GM18858 (cell line): ENCODE measurements around the gene FHL2.

Experiments
- ATAC-seq: cut with Tn5 transposase; IDR thresholded peaks from one replicate; pipeline ENCODE4 v1.9.1; 2021; ENCODE audit not compliant: unreplicated experiment

FHL2 gene

DNA sequence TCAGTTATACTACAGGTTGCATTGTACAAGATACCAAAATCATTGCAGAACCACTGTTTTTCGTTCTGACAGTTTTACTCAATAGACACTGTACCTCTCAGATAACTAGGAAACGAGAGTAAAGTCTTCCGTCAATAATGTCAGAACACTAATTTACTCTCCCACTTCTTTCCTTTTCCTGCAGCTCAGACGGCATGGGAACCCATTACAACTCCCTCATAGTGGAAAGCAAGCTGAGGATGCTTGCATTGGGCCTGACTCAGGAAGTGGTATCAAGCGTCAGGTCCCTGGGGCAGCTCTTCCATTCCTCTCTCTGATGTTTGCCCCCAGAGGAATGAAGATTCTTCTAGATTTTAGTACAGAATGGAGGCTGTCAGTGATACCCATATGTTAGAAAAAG lies 23.9 kb upstream of the FHL2 start:
- no peak for ATAC-seq

DNA sequence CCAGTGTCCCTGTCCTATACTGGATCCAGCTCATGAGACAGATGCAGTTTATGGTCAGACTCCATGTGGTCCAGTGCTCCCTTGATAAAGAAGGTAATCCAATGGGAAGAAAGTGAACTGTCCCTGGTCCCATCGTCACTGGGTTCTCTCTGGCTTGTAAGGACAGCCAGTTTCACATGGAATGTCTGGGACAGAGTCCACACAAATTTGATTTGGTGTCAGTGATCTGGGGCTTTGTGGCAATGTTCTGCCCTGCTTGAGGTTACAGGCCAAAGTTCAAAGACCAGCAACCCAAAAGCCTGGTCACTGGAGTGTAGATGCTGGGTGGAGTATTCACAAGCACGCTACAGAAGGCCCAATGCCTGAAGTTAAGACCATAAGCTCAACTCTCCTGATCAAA lies 22.2 kb upstream of the FHL2 start:
- no peak for ATAC-seq

DNA sequence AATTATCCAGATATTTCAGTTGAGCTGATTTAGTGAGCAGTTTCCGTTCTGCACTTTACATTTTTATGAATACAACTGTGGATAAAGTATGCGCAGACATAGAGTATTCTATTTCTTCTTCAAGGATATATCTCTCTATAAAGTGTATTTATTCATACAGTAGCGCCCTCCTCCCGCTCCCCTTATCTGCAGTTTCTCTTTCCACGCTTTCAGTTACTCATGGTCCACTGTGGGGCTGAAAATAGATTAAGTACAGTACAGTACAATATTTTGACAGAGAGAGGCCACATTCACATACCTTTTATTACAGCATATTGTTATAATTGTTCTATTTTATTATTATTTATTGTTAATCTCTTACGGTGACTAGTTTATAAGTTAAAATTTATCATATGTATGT lies 19.7 kb upstream of the FHL2 start:
- no peak for ATAC-seq

DNA sequence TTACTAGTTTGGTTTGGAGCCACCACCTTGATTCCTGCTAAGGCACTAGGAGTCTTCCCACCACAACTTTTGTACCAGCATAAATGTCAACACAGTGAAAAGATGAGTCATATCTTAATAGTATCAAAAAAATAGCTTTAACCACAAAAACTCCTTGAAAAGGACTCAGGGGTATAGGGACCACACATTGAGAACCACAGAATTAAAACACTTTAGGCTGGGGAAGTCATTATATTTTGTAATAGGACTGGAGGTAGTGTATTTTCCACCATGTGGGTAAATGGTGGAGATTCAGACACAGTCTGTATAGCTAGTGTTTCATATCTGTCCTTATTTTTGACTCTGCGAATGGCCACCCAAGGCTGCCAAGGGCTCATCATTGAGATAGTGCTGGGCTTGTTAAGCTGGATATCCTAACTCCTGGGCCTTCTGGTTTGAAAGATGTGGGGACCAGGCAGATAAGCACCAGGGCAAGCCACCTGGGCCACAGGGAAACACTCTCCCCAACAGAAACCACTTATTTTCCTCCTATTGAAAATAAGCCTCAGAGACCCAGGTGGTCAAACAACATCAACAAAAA lies 19.1 kb upstream of the FHL2 start:
- ATAC-seq, result no peak

DNA sequence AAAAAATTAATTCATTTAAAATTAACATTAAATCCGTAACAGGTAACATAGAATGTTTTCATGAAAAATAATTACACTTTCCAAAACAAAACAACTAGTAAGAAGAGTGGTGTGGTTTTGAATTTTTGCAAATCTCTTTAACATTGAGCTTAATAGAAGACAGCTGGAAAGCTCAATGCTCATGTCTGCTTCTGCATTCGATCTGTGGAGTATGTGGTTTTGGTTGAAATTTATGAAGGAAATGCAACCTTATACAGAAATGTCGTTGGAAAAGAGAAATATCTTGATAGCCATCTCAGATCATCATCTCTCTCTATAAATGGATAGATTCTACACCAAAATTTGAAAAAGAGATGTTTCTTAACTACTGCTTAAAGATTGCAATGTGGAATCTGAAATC lies 17.3 kb upstream of the FHL2 start:
- no peak for ATAC-seq

DNA sequence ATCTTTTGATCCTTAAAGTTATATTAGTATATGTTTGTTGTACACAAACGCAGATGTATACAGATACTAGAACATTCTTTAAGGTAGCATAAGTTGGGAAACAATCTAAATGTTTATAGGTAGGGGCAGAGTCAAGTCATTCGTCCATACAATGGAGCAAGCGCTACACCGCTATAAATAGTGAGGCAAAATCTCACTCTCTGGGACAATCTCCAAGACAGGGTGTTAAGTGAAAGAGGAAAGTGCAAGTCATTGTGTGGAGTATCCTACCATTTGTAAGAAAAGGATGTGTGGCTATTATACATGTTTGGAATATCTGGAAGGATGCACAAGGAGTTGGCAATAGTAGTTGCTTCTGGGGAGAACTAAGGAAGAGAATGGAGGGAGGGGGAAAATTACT lies 16.2 kb upstream of the FHL2 start:
- ATAC-seq, result no peak

DNA sequence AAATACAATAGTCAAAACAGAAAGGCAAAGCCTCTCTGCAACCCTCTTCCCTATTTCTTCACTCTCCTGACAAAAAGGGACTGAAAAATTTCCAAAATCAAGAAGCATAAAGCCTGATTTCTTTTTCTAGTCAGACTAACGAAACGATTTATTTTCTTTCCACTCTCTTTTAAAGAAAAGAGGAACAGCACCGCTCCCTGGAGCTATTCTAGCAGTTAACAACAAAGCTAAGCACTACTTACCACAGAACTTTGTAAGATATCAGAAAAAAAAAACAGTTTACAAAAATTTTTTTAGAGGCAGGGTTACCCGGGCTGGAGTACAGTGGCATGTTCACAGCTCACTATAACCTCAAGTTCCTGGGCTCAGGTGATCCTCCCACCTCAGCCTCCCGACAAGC lies 14.4 kb upstream of the FHL2 start:
- no peak for ATAC-seq

DNA sequence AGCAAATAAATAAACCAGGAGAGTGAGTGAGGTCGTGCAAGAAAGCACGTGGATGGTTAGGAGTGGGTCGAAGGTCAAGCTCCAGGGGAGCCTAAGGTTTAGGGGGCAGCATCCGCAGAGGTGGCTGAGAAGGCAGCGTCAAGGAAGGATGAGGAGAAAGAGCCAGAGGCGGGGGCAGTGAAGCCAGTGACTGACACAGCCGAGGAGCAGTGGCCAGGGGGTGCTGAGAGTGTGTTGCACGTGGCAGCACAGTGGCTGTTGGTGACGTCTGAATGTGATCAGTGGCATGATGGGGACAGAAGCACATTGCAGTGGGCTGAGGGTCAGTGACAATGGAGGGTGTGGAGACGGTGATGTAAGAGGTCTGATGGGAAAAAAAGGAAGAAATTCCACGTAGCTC lies 13.7 kb upstream of the FHL2 start:
- no peak for ATAC-seq

DNA sequence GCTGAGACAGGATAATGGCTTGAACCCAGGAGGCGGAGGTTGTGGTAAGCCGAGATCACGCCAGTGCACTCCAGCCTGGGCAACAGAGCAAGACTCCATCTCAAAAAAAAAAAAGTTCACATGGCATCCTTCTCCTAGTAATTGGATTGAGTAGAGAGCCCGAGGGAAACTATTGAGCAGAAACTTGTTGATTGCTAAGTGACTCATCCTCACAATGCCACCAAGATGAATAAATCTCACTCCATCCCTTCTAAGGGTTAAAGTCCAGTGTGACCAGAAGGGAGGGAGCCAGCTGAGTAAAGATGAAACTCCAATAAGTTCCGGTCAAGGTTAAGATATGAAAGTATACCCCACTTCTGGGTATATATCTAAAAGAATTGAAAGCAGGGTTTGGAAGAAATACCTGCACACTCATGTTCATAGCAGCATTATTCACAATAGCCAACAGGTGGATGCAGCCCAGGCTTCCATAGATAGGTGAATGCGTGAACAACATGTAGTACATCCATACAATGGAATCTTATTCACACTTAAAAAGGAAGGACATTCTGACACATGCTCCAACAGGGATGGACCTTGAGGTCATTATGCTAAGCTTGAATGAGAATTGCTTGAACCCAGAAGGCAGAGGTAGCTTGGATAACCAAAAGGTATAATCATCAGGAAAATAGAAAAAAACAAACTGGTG lies 13.0 kb upstream of the FHL2 start:
- ATAC-seq, result peak; percentile 52

DNA sequence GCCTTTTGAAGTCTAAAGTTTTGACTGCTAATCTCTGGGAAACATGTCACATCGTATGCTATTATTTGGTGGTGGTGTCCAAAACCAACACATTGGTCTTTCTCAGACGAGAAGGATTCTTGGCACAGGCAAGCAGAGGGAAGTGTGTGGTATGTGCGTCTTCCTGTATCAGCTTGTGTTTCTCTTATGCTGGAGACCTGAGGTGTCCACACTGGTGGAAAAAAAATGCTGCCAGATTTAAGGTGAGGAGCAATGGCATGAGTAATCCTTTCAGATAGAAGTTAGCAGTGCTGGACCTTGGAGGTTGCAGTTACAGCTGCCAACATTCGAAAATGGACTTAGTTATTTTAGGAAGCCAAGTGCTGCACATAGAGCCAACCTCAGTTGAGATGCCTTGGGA lies 11.7 kb upstream of the FHL2 start:
- no peak for ATAC-seq

DNA sequence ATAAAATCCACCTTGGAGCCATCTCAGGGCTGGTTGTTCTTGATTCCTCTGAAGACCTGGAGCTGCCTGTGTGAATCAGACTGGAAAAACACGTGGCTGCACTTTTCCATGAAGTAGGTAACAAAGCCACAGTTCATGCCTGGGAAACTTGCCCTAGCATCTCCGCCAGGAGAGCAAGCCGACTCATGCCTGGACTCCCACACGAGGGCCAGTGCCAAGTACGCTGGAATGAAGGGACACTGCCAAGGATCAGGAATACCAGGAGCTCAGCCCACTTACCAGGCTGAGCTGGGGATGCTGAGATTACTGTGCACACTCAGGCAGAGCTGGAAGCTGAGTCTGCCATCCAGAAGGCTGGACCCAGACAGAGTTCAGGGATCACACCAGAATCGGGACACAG lies 10.9 kb upstream of the FHL2 start:
- ATAC-seq, result no peak

DNA sequence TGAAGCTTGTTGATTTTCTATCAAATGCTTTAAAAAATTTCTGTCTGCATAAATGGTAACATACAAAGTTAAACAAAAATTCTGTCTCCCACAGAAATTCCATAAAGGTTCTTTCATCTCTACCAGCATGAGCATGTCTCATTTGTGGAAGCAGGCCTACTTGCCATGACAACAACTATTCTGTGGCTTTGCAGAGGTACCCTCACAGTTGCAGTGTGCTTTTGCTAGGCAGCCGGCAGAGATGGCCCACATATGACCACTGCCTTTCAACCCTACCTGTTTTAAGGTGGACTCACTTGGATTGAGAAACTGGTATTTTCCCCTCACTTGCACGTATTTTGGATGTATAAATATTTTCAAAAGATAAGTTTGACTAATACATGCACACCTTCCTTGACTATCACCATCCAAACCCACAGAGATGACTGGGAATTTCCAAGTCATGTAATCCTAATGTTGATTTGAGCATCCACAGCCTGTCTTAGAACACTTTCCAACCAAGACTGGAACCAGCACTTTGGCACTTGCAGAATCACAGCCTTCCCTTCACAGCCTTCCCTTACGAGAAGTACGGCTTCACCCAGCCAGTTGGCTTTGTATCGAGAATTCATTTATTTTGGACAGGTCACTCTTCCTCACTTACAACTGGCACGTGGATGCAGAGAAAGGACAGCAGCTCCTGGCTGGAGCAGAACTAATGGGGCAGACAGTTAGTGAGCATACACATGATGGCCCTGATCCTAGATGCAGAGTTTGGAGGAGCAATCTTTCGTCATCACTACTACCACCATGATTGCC lies 9.3 kb upstream of the FHL2 start:
- no peak for ATAC-seq

DNA sequence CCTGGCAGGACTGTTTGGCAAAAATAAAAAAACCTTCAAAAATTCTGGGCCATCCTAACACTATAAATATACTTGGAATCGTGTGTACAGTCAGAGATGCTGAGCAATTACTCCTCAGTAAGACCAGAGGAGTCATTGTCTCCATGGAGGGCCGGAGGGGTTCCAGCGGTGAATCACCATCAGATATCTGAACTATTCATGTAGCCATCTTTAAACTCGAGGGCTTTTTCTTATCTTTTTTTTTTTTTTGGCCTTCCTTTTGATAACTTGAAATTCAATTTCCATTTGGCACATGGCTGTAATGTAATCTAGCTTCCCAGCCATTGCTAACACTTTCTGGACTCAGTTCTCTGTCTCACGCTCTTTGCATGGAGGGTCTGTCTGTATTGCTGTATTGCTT lies 7.4 kb upstream of the FHL2 start:
- no peak for ATAC-seq

DNA sequence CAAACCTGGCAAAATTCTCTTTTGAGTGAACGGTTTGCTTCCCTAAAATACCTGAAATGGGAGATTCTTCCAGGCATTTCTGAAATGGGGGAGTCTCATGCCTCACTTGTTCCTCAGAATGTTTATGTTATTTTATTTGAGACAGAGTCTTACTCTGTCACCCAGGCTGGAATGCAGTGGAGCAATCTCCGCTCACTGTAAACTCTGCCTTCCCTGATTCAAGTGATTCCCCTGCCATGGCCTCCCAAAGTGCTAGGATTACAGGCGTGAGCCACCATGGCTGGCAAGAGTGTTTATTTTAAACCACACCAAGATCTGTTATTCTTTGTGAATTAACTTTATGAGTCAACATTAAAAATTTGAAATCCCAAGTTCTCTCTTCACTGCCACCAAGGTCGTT lies 6.4 kb upstream of the FHL2 start:
- no peak for ATAC-seq

DNA sequence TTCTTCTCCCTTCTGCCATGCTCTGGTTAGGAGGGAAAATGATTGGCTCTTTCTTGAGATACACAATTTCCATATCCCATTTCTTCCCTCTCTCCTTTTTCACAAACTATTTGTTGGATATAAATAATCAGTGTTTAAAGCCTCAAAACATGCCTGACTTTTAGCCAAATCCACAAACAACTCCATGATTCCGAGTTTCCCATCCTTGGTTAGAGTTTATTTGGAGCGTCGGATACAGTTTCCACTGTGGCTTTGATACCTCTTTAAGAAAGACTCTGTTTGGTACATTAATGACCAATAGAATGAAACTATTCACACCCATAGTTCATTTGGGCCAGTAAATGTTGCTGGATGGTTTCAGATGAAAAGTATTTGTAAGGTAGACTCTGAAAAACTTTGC lies 5.9 kb upstream of the FHL2 start:
- no peak for ATAC-seq

DNA sequence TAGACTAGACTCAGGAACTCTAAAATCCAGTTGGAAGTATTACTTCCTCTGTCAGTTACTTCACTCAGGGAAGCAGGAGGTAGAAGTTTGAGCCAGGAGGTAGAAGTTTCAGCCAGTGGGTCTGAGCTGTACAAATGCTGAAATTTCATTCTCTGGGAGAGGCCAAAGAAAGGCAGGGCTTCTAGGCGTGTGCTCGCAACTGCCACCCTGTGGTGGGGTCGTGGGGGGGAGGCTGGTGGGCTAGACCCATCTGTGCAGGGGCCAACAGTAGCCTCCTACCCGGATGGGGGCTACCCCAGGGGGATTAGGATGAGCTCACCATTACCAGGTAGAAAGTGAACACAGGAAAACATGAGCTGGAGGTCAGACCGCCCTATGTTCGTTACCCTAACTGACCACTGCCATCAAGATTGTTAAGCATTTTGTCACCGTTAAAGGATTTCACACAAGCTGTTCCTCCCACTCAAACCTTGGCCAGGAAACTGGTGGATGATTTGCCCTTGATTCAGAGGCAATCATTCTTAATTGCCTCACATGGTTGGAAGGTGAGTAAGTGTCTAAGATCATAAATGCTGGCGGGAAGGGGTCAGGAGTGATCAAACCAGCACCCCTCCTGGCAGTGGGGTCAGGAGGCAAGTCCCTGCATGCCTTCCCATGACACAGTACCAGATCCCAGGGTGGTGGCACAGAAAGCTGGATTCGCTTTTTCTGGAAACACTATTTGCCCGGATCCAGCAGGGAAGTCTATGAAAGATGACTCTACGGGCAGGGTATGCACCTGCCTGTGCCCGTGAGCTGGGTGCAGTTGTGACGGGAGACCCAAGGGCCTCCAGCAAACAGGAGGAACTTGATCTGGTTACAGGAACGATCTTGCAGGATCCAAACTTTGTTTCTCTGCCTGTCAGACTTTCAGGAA lies 5.2 kb upstream of the FHL2 start:
- ATAC-seq, result no peak

DNA sequence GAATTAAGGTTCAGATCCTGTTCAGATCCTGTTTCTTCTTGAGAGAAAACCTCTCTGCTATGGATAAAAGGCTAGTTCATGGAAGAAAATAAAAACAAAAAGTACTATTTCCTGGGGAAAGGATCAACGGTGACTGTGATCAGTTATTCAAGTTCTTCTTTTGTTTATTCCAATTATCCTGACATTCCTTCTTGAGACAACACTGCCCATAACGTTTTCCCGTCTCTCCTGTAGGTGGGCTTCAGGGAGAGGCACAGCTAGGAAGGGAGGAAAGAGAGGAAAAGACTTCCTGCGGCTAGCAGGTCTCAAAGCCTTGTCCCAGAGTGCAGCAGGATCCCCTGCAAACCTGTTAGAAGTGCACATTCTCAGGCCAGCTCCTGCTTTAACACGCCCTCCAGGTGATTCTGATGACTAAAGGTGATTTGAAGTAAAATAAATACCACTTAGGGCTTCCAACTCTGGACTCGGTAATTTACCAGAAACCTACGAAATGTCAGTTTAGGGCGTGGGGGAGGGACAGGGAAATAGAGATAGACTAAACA lies 4.5 kb upstream of the FHL2 start:
- ATAC-seq, result no peak

DNA sequence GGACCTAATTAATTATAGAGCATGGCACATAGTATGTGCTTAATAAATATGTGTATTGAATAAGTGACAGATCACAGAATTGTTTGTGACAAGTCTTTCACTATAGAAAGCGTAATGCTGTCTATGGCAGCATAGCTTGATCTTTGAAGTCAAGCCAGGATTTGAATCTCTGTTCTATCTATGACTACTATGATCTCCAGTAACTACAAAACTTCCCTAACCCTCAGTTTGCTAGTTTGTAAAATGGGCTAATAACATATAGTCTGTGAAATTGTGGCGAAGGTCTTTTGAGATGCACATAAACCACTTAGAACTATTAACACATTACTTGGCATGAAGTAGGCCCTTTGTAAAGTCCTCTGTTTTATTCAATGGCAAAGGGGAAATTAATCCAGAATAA lies 4.0 kb upstream of the FHL2 start:
- ATAC-seq, result no peak

DNA sequence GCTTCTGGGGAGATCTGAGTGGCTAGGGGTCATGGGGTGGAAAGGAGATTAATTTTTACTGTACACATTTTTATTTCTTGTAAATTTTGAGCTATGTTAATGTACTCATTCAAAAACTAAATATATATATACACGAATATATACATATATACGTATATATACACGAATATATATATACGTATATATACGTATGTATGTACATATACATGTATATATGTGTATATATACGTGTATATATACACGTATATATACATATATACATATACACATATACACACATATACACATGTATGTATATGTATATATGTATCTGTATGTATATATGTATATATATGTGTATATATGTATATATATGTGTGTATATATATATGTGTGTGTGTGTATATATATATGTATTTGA lies 3.0 kb upstream of the FHL2 start:
- ATAC-seq, result no peak

DNA sequence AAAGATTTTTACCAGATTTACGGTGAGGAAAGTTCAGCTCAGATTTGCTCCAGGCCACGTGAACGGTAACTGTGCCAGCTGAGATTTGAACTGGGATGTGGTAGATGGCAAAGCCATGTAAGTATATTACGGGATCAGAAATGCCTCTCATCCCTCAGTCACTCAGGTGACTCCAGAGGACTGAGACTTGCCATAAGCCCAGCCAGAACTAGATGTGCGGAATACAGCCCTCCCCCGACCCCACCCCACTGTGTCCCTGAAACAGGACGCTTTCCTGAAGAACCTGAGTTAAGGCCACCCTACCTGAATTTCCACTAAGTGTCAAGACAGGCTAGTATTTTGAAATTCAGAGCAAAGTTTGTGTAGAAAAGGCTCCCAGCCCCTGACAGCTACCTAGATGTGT lies 1.3 kb upstream of the FHL2 start:
- ATAC-seq, result no peak

DNA sequence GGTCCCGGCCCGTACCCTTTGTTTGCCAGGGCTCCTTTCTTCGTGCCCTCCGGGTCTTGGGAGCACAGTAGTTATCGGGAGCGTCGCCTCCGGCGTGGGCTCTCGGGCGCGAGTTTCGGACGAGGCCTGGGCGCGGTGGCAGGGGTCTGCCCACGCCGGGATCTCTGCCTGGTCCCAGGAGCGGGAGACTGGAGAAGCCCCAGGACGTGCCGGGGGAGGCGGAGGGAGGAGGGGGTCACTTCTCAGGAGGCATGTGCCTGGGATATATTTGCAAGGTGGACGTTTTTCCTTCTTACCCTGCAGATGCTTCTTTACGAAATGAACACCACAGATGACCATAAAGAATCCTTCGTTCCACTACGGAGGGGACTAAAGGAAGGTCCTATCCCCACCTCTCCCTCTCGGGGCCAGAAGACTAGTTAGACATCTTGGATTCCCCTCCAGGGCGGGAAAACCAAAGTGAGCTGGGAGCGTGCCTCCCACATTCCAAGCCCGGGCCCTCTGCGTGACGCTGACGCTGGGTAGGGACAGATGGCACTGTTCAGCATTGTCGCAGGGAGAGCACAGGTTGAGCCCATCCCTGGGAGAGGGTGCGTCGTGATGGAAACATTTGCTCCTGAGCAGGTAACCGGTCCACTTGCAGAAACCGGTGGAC lies 483 bp upstream of the FHL2 start:
- no peak for ATAC-seq
